ENCODE data around the gene KANK4.

KANK4 gene

DNA sequence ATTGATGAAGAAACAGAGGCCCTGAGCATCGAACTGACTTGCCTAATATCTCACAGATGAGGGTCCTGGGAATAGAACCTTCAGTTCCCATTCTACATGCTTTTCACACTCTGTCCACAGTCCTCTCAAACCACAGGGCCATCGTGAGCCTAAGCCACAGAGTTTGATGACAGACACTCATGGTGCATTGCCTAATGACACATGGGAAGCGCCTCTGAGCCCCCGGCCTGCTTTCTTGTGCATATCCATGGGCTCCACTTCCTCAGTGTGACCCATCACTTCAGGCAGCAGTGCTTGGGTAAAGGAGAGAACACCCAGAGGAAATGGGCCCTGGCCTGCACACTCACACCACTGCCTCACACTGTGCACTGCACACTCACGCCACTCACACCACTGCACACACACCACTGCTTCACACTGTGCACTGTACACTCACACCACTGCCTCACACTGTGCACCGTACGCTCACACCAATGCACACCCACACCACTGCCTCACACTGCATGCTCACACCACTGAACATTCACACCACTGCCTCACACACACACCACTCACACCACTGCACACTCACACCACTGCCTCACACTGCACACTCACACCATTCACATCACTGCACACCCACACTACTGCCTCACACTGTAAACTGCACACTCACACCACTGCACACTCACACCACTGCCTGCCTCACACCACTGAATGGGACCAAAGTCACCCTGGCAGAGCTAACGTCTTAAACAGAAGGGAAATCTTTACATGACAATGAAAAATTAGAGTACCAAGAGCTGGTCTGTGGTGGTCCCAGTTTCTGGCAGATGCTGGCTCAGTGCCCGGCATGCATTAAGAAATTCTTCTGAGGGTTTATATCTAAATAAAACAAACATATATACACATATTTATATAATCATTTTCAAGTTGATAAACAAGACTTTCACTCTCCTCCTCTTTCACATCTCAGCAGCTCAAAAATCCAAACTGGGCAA is 53.0 kb downstream of the KANK4 start:
- Histone ChIP-seq H3K4me3 (ENCODE audit: low read depth in 1 of 2, low read length in 1 of 2) (no peak overlapping the region), H3K36me3 (no peaks in the 10 kb centered on the region), H3K27me3 (no peaks in the 10 kb centered on the region), H3K9me3 (no peaks in the 10 kb centered on the region), H3K27ac (no peak overlapping the region), H3K4me1 (ENCODE audit: control insufficient read depth in 1 of 2, insufficient read depth in 1 of 2, low read depth in 1 of 2, low read length in 1 of 2) (no peaks in the 10 kb centered on the region)
- TF ChIP-seq, protein P1, sequence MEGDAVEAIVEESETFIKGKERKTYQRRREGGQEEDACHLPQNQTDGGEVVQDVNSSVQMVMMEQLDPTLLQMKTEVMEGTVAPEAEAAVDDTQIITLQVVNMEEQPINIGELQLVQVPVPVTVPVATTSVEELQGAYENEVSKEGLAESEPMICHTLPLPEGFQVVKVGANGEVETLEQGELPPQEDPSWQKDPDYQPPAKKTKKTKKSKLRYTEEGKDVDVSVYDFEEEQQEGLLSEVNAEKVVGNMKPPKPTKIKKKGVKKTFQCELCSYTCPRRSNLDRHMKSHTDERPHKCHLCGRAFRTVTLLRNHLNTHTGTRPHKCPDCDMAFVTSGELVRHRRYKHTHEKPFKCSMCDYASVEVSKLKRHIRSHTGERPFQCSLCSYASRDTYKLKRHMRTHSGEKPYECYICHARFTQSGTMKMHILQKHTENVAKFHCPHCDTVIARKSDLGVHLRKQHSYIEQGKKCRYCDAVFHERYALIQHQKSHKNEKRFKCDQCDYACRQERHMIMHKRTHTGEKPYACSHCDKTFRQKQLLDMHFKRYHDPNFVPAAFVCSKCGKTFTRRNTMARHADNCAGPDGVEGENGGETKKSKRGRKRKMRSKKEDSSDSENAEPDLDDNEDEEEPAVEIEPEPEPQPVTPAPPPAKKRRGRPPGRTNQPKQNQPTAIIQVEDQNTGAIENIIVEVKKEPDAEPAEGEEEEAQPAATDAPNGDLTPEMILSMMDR (IDR thresholded peaks at IDR 0.05) = no peak

DNA sequence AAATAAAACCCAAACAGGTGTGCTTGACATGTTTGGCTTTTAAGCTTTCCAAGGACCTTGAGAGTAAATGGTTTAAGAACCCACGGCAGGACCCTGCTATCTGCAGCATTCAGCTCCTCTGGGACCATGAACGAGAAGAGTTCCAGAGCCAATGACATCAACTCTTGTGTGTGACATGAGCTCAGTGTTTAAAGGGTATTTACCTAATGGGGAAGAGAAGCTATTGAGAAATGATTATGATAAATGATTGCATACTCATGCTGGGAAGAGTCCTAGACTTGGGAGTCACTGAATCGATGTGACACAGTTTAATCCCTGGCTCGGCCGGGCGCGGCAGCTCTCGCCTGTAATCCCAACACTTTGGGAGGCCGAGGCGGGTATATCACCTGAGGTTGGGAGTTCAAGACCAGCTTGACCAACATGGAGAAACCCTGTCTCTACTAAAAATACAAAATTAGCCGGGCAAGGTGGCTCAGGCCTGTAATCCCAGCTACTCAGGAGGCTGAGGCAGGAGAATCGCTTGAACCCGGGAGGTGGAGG is 55.4 kb downstream of the KANK4 start:
- Histone ChIP-seq H3K27ac (no peak overlapping the region), H3K27me3 (no peaks in the 10 kb centered on the region), H3K9me3 (no peaks in the 10 kb centered on the region), H3K4me1 (ENCODE audit: control insufficient read depth in 1 of 2, insufficient read depth in 1 of 2, low read depth in 1 of 2, low read length in 1 of 2) (no peaks in the 10 kb centered on the region), H3K4me3 (ENCODE audit: low read depth in 1 of 2, low read length in 1 of 2) (no peak overlapping the region), H3K36me3 (no peaks in the 10 kb centered on the region)
- TF ChIP-seq, protein P1 (IDR thresholded peaks at IDR 0.05) = no peak

DNA sequence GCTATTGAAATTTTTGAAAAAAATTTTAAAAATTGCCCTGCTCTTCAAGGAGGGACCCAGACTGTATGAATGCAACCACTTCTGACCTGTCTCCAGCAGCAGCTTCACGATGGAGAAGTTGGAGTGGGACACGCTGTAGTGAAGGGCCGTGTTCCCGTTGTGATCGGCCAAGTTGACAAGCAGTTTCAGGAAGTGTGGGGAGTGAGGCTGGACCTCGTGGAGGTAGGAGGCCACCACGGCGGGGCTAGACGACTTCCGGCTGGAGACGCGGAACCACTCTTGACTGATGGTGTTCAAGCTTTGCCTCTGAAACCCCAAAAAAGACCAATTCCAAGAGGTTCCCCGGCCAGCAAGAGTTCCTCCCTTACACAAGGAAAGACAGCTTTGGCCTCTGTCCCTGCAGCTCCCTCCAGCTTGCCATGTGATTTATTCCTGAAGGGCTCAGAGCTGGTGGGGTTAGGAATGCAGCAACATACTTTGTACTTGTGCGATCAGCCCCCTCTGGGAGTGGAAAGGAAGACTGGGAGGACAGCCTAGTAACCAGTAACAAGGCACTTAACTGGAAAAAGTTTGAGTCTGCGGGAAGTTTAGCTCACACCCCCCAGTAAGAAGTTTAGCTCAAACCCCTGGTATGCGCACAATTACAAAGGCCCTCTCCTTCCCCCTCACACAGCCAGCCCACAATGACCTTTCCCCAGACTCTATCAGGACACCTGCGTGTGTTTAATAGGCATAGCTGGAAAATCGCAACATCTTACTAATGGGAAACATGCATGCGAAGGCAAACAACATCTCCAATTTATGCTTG is 56.0 kb downstream of the KANK4 start:
- Histone ChIP-seq H3K9me3 (no peaks in the 10 kb centered on the region), H3K4me3 (ENCODE audit: low read depth in 1 of 2, low read length in 1 of 2) (no peak overlapping the region), H3K27ac (no peak overlapping the region), H3K4me1 (ENCODE audit: control insufficient read depth in 1 of 2, insufficient read depth in 1 of 2, low read depth in 1 of 2, low read length in 1 of 2) (no peaks in the 10 kb centered on the region), H3K27me3 (no peaks in the 10 kb centered on the region), H3K36me3 (no peaks in the 10 kb centered on the region)
- TF ChIP-seq, protein P1 (IDR thresholded peaks at IDR 0.05) = no peak

DNA sequence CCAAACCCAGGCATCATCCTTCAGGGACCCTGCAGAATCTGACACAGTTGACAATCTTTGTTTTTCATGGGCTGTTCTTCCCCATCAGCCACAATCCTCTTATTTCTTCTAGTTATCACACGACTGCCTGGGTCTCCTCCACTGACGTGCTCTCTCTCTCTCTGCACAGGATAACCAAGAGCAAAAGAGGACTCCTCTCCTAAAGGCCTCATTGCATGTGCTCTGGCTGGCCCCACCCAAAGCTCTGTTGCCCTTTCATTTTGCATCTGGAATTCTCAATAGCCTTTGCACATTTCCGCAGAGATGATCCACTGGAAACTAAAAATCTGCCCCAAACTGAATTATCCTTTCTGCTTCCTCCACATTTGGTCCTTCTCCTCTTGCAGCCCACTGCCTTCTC is 58.5 kb downstream of the KANK4 start:
- no peaks in the 10 kb centered on the region for H3K4me1 ChIP-seq (ENCODE audit: control insufficient read depth in 1 of 2, insufficient read depth in 1 of 2, low read depth in 1 of 2, low read length in 1 of 2)
- H3K27me3 ChIP-seq = no peaks in the 10 kb centered on the region
- TF ChIP-seq, protein P1 (IDR thresholded peaks at IDR 0.05) = no peak
- H3K9me3 ChIP-seq = no peaks in the 10 kb centered on the region
- no peak overlapping the region for H3K4me3 ChIP-seq (ENCODE audit: low read depth in 1 of 2, low read length in 1 of 2)
- no peaks in the 10 kb centered on the region for H3K36me3 ChIP-seq
- H3K27ac ChIP-seq = no peak overlapping the region

DNA sequence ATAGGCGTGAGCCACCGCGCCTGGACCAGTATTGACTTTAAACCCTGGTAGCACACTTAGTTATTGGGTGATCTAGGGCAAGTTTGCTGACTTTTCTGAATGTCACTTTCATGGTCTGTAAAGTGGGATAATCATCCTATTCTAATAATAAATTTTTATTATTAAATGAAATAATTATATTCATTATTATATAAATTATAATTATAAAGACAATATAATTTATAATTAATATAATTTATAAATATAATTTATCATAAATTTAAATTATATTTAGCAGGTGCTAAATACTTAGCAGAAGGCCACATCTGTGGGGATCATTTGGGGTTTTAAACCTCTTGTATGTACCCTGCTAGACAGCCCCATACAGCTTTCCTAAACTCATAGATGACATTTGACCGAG is 59.7 kb downstream of the KANK4 start:
- Histone ChIP-seq H3K4me3 (ENCODE audit: low read depth in 1 of 2, low read length in 1 of 2) (no peak overlapping the region), H3K36me3 (no peaks in the 10 kb centered on the region), H3K4me1 (ENCODE audit: control insufficient read depth in 1 of 2, insufficient read depth in 1 of 2, low read depth in 1 of 2, low read length in 1 of 2) (no peaks in the 10 kb centered on the region), H3K27ac (no peak overlapping the region), H3K9me3 (no peaks in the 10 kb centered on the region), H3K27me3 (no peaks in the 10 kb centered on the region)
- TF ChIP-seq, protein P1 (IDR thresholded peaks at IDR 0.05) = no peak
